Pancreas (tissue), 10 donors: ENCODE measurements around the gene CNTNAP5. TPM values are rescaled to one million over a fixed set of nuclear protein-coding genes. Genes with fewer than 3 reads are reported as not detected.
"Not testable (repeated sequence)": the region's sequence is repeated elsewhere in the genome, so short reads cannot be mapped to it uniquely, and the experiment has no call there.

Source experiments
- ATAC-seq, 4 donors: fragments of 200-7000 bp; cut with Tn5 transposase; one replicate each; pipeline versions ENCODE4 v1.8.0 to v1.9.1; 2020; ENCODE audit warnings: mild to moderate bottlenecking in 4 of 4, moderate library complexity in 4 of 4
- DNase-seq, 6 donors: peaks; one replicate each; pipeline ENCODE4 v3.0.0-alpha.2; 2020
- FAIRE-seq: peaks from 2 replicates; lab custom pipeline; 2012; peaks lifted over from hg19 to GRCh38; lab: Jason Lieb, UNC
- H3K27ac ChIP-seq, 4 donors: fragments of 200-600 bp; sonication (generic); 1 replicate in 3 of 4; 2 replicates in 1 of 4; pipeline versions ENCODE4 v1.5.0 to v1.8.0; 2020
- H3K27me3 ChIP-seq, 4 donors: fragments of 200-600 bp; one replicate each; pipeline ENCODE4 v1.8.0; 2021
- H3K36me3 ChIP-seq, 3 donors: fragments of 200-600 bp; sonication (generic) in 1 of 3; one replicate each; pipeline versions ENCODE4 v1.5.0 to v1.8.0; 2020 to 2021
- H3K4me1 ChIP-seq, 3 donors: fragments of 200-600 bp; one replicate each; pipeline ENCODE4 v1.8.0; 2021
- H3K4me3 ChIP-seq, 4 donors: fragments of 200-600 bp; sonication (generic) in 2 of 4; one replicate each; pipeline versions ENCODE4 v1.5.0 to v1.8.0; 2020 to 2021
- H3K9me3 ChIP-seq, 4 donors: fragments of 200-600 bp; one replicate each; pipeline ENCODE4 v1.8.0; 2021
- CTCF ChIP-seq, 4 donors: fragments of 200-600 bp; sonication (generic) in 3 of 4; IDR thresholded peaks; one replicate each; pipeline versions ENCODE4 v1.5.0 to v1.8.0; 2021; ENCODE audit warnings: antibody characterized with exemption in 4 of 4
- WGBS, 2 donors: extraction: QIAGEN DNeasy Blood & Tissue Kit; methylation state at CpG; one replicate each; pipeline ENCODE4 v1.1.7; 2013; 5-methylcytosine and 5-hydroxymethylcytosine counted together
- intact Hi-C, 3 donors: fragments of 100-400 bp; cut with DNase I; formaldehyde crosslinking; loops; one replicate each; pipeline versions ENCODE4 v1.11.1 to v1.14.2; 2022
- polyA plus RNA-seq, 2 donors: library from polyadenylated mRNA; stranded (reverse); fragments of 200-250 nt; gene quantifications; one replicate each; pipeline ENCODE4 v1.2.3, GENCODE V29; 2013
- total RNA-seq, 6 donors: library from RNA; stranded (reverse); fragmentation: NEBNext Ultra II Directional in 4 of 6; extraction: Animal tissue kit (Norgen Biotek cat#: 25700) in 4 of 6; gene quantifications; one replicate each; pipeline versions ENCODE4 v1.2.1 to v1.2.4, GENCODE V29; 2021 to 2023
- donor health status: healthy with polysubstance abuse.
- donor health status: DM: no; HTN: no; CAD: no; lungs with moderate emphysema.
- donor health status: DM: no; HTN: no; CAD: no.
- donor health status: control.
- donor health status: control.
- donor health status: Bipolar disorder and iron deficiency.
- donor health status: DM: yes; HTN: yes; CAD: no.
- donor health status: DM: no; HTN: no; CAD: no.
- donor health status: DM: no; HTN: no; CAD: no.
- donor health status: DM: yes; HTN: yes; CAD: no.

Gene CNTNAP5
- total and polyA plus RNA-seq, 8 donors: 0.05 to 0.43 (median 0.12) TPM

- ATAC-seq (no peak), FAIRE-seq (no peak), DNase-seq (no peak)
- Histone ChIP-seq H3K4me1 (no peaks in the 10 kb centered on the region), H3K4me3 (no peak overlapping the region), H3K27me3 (no peaks in the 10 kb centered on the region), H3K27ac (no peak overlapping the region), H3K9me3 (no peaks in the 10 kb centered on the region), H3K36me3 (no peaks in the 10 kb centered on the region)
- TF ChIP-seq CTCF (IDR thresholded peaks at IDR 0.05): no peak
- intact Hi-C loops: no loop called here
- WGBS, 2 donors: 59 to 68% methylated on average over 4 of the region's 4 CpGs
Observed at GRCh38 chr2:124369181-124369580, 344.1 kb downstream of the CNTNAP5 start.

- Histone ChIP-seq H3K27me3 (no peaks in the 10 kb centered on the region), H3K36me3 (no peaks in the 10 kb centered on the region), H3K4me1 (no peaks in the 10 kb centered on the region), H3K9me3 (no peaks in the 10 kb centered on the region), H3K27ac (no peak overlapping the region), H3K4me3 (no peak overlapping the region)
- TF ChIP-seq CTCF (IDR thresholded peaks at IDR 0.05): no peak
- 58 to 77% methylated on average over 3 of the region's 3 CpGs for WGBS, 2 donors
- ATAC-seq (no peak), DNase-seq (no peak), FAIRE-seq (no peak)
- intact Hi-C loops: no loop called here
Observed at GRCh38 chr2:124380221-124380749, 355.2 kb downstream of the CNTNAP5 start.

GRCh38 chr2:124382067-124382618, 357.1 kb downstream of the CNTNAP5 start:
- WGBS, 2 donors: 64 to 71% methylated on average over 1 of the region's 1 CpG
- Histone ChIP-seq H3K4me1 (no peaks in the 10 kb centered on the region), H3K9me3 (no peaks in the 10 kb centered on the region), H3K27me3 (no peaks in the 10 kb centered on the region), H3K4me3 (no peak overlapping the region), H3K36me3 (no peaks in the 10 kb centered on the region), H3K27ac (no peak overlapping the region)
- FAIRE-seq (no peak), ATAC-seq (no peak), DNase-seq (no peak)
- intact Hi-C loops: no loop called here
- TF ChIP-seq CTCF (IDR thresholded peaks at IDR 0.05): no peak

GRCh38 chr2:124395961-124396360, 370.9 kb downstream of the CNTNAP5 start:
- ATAC-seq: no peak
- no peak for TF ChIP-seq CTCF (IDR thresholded peaks at IDR 0.05)
- Histone ChIP-seq H3K36me3 (no peaks in the 10 kb centered on the region), H3K4me3 (no peak overlapping the region), H3K4me1 (no peaks in the 10 kb centered on the region), H3K27ac (no peak overlapping the region), H3K27me3 (no peaks in the 10 kb centered on the region), H3K9me3 (no peaks in the 10 kb centered on the region)
- 54 to 55% methylated on average over 3 of the region's 3 CpGs for WGBS, 2 donors
- intact Hi-C loops: no loop called here
- no peak for DNase-seq
- no peak for FAIRE-seq

- no peaks in the 10 kb centered on the region for H3K9me3 ChIP-seq
- H3K4me3 ChIP-seq: no peak overlapping the region
- TF ChIP-seq CTCF (IDR thresholded peaks at IDR 0.05): no peak
- no peak for ATAC-seq
- no peak overlapping the region for H3K27ac ChIP-seq
- intact Hi-C loops: no loop called here
- WGBS, 2 donors: 58 to 72% methylated on average over 3 of the region's 3 CpGs
- no peaks in the 10 kb centered on the region for H3K4me1 ChIP-seq
- H3K36me3 ChIP-seq: no peaks in the 10 kb centered on the region
- no peak for FAIRE-seq
- no peak for DNase-seq
- H3K27me3 ChIP-seq: no peaks in the 10 kb centered on the region
Observed at GRCh38 chr2:124402274-124402673, 377.2 kb downstream of the CNTNAP5 start.

- H3K27me3 ChIP-seq, ATAC-seq, H3K36me3 ChIP-seq, H3K9me3 ChIP-seq, FAIRE-seq, H3K27ac ChIP-seq, H3K4me1 ChIP-seq, intact Hi-C loops, H3K4me3 ChIP-seq, DNase-seq: not testable (repeated sequence)
- 68 to 81% methylated on average over 22 to 34 of the region's 35 CpGs for WGBS, 2 donors
Observed at GRCh38 chr2:124407836-124408534, 382.9 kb downstream of the CNTNAP5 start.
